Type B pancreatic cell (in vitro differentiated cells): ENCODE results near the gene MYO1F. TPM values are rescaled to one million over a fixed set of nuclear protein-coding genes. Genes with fewer than 3 reads are reported as not detected.

ENCODE experiments used
- DNase-seq: peaks from one replicate; pipeline ENCODE4 v3.0.0; 2021; ENCODE audit warnings: mixed read lengths; ENCODE audit not compliant: unreplicated experiment; ENCODE audit errors: extremely low spot score
- H3K27ac Mint-ChIP-seq: 2 replicates; pipeline ENCODE4 v1.8.0; 2021; ENCODE audit warnings: mild to moderate bottlenecking, mixed read lengths
- H3K27me3 Mint-ChIP-seq: 2 replicates; pipeline ENCODE4 v1.8.0; 2021; ENCODE audit warnings: mixed read lengths
- H3K36me3 Mint-ChIP-seq: 2 replicates; pipeline ENCODE4 v1.8.0; 2021; ENCODE audit warnings: mixed read lengths
- H3K4me1 Mint-ChIP-seq: one replicate; pipeline ENCODE4 v1.8.0; 2021; ENCODE audit warnings: mixed read lengths; ENCODE audit not compliant: unreplicated experiment
- H3K4me3 Mint-ChIP-seq: 2 replicates; pipeline ENCODE4 v1.8.0; 2021; ENCODE audit warnings: mild to moderate bottlenecking, mixed read lengths
- H3K9me3 Mint-ChIP-seq: 2 replicates; pipeline ENCODE4 v1.8.0; 2021; ENCODE audit warnings: mixed read lengths
- CTCF ChIP-seq: fragments of 200-600 bp; sonication (generic); conservative IDR thresholded peaks from 2 replicates; pipeline ENCODE4 v1.5.0; 2021; ENCODE audit warnings: antibody characterized with exemption, mild to moderate bottlenecking
- total RNA-seq: library from RNA; stranded (reverse); gene quantifications from 2 replicates; pipeline ENCODE4 v1.2.1, GENCODE V29; 2021; ENCODE audit warnings: low replicate concordance

MYO1F gene
- total RNA-seq, 1 donor from 2014 or later, result 0.14 TPM

GRCh38 chr19:8608941-8609278 lies 31.7 kb upstream of the MYO1F start:
- H3K4me1 Mint-ChIP-seq, result peaks cover 26% of the 10 kb centered on the region
- H3K9me3 Mint-ChIP-seq, result no peaks in the 10 kb centered on the region
- peak overlapping the region; percentile 48 for H3K27ac Mint-ChIP-seq
- TF ChIP-seq CTCF, result no peak
- peaks cover 10% of the 10 kb centered on the region for H3K27me3 Mint-ChIP-seq
- DNase-seq, result no peak
- peak overlapping the region; percentile 84 for H3K4me3 Mint-ChIP-seq
- peaks cover 7% of the 10 kb centered on the region for H3K36me3 Mint-ChIP-seq

GRCh38 chr19:8607386-8607785 lies 30.1 kb upstream of the MYO1F start:
- peak overlapping the region; percentile 54 for H3K4me3 Mint-ChIP-seq
- H3K36me3 Mint-ChIP-seq, result peaks cover 14% of the 10 kb centered on the region
- peaks cover 10% of the 10 kb centered on the region for H3K27me3 Mint-ChIP-seq
- peak overlapping the region; percentile 39 for H3K27ac Mint-ChIP-seq
- DNase-seq, result no peak
- peaks cover 26% of the 10 kb centered on the region for H3K4me1 Mint-ChIP-seq
- no peaks in the 10 kb centered on the region for H3K9me3 Mint-ChIP-seq
- no peak for TF ChIP-seq CTCF

GRCh38 chr19:8605514-8605913 lies 28.3 kb upstream of the MYO1F start:
- H3K27ac Mint-ChIP-seq, result no peak overlapping the region
- H3K4me3 Mint-ChIP-seq, result no peak overlapping the region
- no peak for DNase-seq
- TF ChIP-seq CTCF, result no peak
- H3K27me3 Mint-ChIP-seq, result peaks cover 10% of the 10 kb centered on the region
- peaks cover 14% of the 10 kb centered on the region for H3K36me3 Mint-ChIP-seq
- no peaks in the 10 kb centered on the region for H3K9me3 Mint-ChIP-seq
- H3K4me1 Mint-ChIP-seq, result peaks cover 26% of the 10 kb centered on the region

- Mint-ChIP-seq H3K27ac (no peak overlapping the region), H3K27me3 (peaks cover 3% of the 10 kb centered on the region), H3K4me1 (peaks cover 3% of the 10 kb centered on the region), H3K36me3 (peaks cover 10% of the 10 kb centered on the region), H3K9me3 (no peaks in the 10 kb centered on the region), H3K4me3 (no peak overlapping the region)
- DNase-seq, result no peak
- no peak for TF ChIP-seq CTCF
Measured at GRCh38 chr19:8601796-8602195, 24.6 kb upstream of the MYO1F start.

GRCh38 chr19:8600816-8601215 lies 23.6 kb upstream of the MYO1F start:
- Mint-ChIP-seq H3K4me3 (no peak overlapping the region), H3K4me1 (no peaks in the 10 kb centered on the region), H3K9me3 (no peaks in the 10 kb centered on the region), H3K36me3 (peaks cover 7% of the 10 kb centered on the region), H3K27me3 (no peaks in the 10 kb centered on the region), H3K27ac (no peak overlapping the region)
- DNase-seq, result no peak
- TF ChIP-seq CTCF, result no peak

GRCh38 chr19:8600064-8600463 lies 22.8 kb upstream of the MYO1F start:
- no peaks in the 10 kb centered on the region for H3K4me1 Mint-ChIP-seq
- H3K27me3 Mint-ChIP-seq, result no peaks in the 10 kb centered on the region
- H3K36me3 Mint-ChIP-seq, result peaks cover 7% of the 10 kb centered on the region
- no peak for DNase-seq
- TF ChIP-seq CTCF, result no peak
- H3K9me3 Mint-ChIP-seq, result no peaks in the 10 kb centered on the region
- H3K27ac Mint-ChIP-seq, result no peak overlapping the region
- H3K4me3 Mint-ChIP-seq, result no peak overlapping the region
